WI38 (cell line): ENCODE results near the gene EFNA5.

Experiments used
- H3K4me3 ChIP-seq: 2 replicates; pipeline ENCODE4 v1.5.1; 2011; ENCODE audit warnings: low read depth, mild to moderate bottlenecking, control low read depth, low read length
- CTCF ChIP-seq: IDR thresholded peaks from 2 replicates; pipeline ENCODE4 v1.5.1; 2012; ENCODE audit warnings: low read depth, mild to moderate bottlenecking, control low read depth, low read length

Gene EFNA5

DNA sequence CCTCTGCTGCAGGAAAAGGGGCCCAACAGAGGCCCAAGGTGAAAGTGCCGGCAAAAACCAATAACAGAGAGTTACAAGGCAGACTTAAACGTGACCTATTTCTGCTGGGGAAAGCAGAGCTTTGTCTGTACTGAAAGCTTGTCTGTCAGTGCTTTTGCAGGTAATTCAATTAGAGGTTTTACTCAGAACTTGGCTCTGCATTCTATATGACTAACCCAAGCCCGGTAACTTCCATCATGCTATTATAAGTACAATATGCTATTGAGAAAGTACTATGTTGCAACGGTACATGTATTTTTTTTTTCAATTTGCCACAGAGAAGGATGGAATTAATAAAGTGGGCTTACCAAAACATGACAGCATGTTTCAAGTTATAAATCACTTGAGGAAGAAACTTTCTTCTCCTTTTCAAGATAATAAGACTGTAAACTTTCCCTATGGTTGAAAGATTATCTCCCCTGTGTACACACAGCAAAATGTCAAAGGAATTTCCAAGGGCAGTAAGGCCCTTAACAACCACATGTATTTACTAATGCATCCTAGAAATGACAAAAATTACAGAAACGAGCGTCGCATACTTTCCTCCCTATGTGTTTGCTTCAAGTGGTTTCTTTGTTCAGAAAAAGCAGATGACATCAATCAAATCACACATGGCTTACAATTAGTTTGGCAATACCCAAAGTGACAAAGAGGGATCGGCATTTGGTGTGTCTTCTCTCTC, 282.4 kb downstream of the EFNA5 start:
- no peak for TF ChIP-seq CTCF
- peak overlapping the region; percentile 19; the same call in 1 of the 2 replicates for H3K4me3 ChIP-seq

- peak overlapping the region; percentile 19; the same call in 1 of the 2 replicates for H3K4me3 ChIP-seq
- TF ChIP-seq CTCF: no peak
These were observed 283.1 kb downstream of the EFNA5 start for GRCh38 chr5:107387526-107388140.

- no peak overlapping the region for H3K4me3 ChIP-seq
- TF ChIP-seq CTCF: no peak
These were observed 285.0 kb downstream of the EFNA5 start for GRCh38 chr5:107385708-107386107.

- H3K4me3 ChIP-seq: no peak overlapping the region
- no peak for TF ChIP-seq CTCF
These were observed 286.5 kb downstream of the EFNA5 start for GRCh38 chr5:107384256-107384655.

GRCh38 chr5:107383414-107383813, 287.3 kb downstream of the EFNA5 start:
- no peak overlapping the region for H3K4me3 ChIP-seq
- TF ChIP-seq CTCF: no peak

GRCh38 chr5:107381189-107381856, 289.4 kb downstream of the EFNA5 start:
- TF ChIP-seq CTCF: no peak
- no peak overlapping the region for H3K4me3 ChIP-seq

DNA sequence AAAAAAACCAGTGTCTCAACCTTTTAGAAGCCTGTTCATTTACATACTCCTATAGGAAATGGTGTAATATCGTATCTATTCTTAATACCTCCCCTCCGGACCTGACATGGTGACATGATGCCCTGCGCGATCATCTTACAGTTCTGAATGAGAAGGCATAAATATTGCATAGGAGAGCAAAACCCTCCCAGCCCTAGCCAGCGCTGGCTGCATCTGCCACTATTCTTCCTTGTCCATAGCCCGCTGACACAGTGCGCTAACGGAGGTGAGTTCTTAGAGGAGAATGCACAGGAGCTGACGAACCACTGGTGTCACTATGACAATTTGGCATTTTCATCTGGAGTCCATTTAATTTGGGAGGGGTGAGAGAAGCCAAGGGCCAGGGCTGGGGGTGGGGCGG, 290.1 kb downstream of the EFNA5 start:
- TF ChIP-seq CTCF: no peak
- H3K4me3 ChIP-seq: no peak overlapping the region
